GM12892 (cell line): ENCODE results near the gene RFTN1.

ENCODE experiments used
- DNase-seq: peaks from one replicate; pipeline ENCODE4 v3.0.0; 2011; ENCODE audit not compliant: insufficient read length
- FAIRE-seq: peaks from 2 replicates; lab custom pipeline; 2011; peaks lifted over from hg19 to GRCh38; lab: Jason Lieb, UNC
- POLR2A ChIP-seq: IDR thresholded peaks from 2 replicates; pipeline ENCODE4 v1.6.1; 2011; ENCODE audit warnings: low read depth, low read length, control low read depth
- POLR2AphosphoS5 ChIP-seq: IDR thresholded peaks from 2 replicates; pipeline ENCODE4 v1.6.1; 2011; ENCODE audit warnings: low read depth, low read length, control low read depth
- TAF1 ChIP-seq: IDR thresholded peaks from 2 replicates; pipeline ENCODE4 v1.6.1; 2011; ENCODE audit warnings: low read depth, mild to moderate bottlenecking, control low read depth, low read length, borderline replicate concordance

RFTN1 gene

GRCh38 chr3:16334909-16335308 lies 178.6 kb downstream of the RFTN1 start:
- no peak for DNase-seq
- FAIRE-seq, result no peak
- no peak for TF ChIP-seq POLR2AphosphoS5
- no peak; the same call in 1 of the 2 replicates for TF ChIP-seq POLR2A
- TF ChIP-seq TAF1, result no peak

- FAIRE-seq (no peak), DNase-seq (no peak)
- TF ChIP-seq POLR2A (no peak), POLR2AphosphoS5 (no peak), TAF1 (no peak)
Measured at GRCh38 chr3:16332904-16333426, 180.5 kb downstream of the RFTN1 start.

GRCh38 chr3:16331319-16331883 lies 182.1 kb downstream of the RFTN1 start:
- TF ChIP-seq POLR2AphosphoS5 (no peak), POLR2A (no peak), TAF1 (no peak)

GRCh38 chr3:16330351-16330750 lies 183.1 kb downstream of the RFTN1 start:
- TF ChIP-seq TAF1, result no peak
- TF ChIP-seq POLR2A, result no peak
- TF ChIP-seq POLR2AphosphoS5, result no peak
- no peak for DNase-seq
- FAIRE-seq, result no peak

More at GRCh38 chr3:16331319-16331883, 182.1 kb downstream of the RFTN1 start:
- FAIRE-seq (no peak), DNase-seq (no peak)

- FAIRE-seq, result no peak
- TF ChIP-seq POLR2AphosphoS5 (no peak), POLR2A (no peak), TAF1 (no peak)
- no peak for DNase-seq
Measured at GRCh38 chr3:16329826-16330129, 183.7 kb downstream of the RFTN1 start.

GRCh38 chr3:16329036-16329825 lies 184.3 kb downstream of the RFTN1 start:
- no peak for FAIRE-seq
- no peak for DNase-seq
- TF ChIP-seq POLR2AphosphoS5 (peak; percentile 57), POLR2A (no peak), TAF1 (no peak)

GRCh38 chr3:16328124-16328523 lies 185.4 kb downstream of the RFTN1 start:
- TF ChIP-seq POLR2AphosphoS5 (no peak), TAF1 (no peak), POLR2A (no peak)
- no peak for DNase-seq
- FAIRE-seq, result no peak

GRCh38 chr3:16326724-16327349 lies 186.7 kb downstream of the RFTN1 start:
- FAIRE-seq, result no peak
- TF ChIP-seq POLR2AphosphoS5 (peak; percentile 55; the same call in 1 of the 2 replicates), TAF1 (no peak)
- DNase-seq, result no peak

- TF ChIP-seq POLR2AphosphoS5 (no peak; the same call in none of the 2 replicates), POLR2A (no peak), TAF1 (no peak)
- FAIRE-seq (no peak), DNase-seq (no peak)
Measured at GRCh38 chr3:16325850-16326249, 187.6 kb downstream of the RFTN1 start.

- TF ChIP-seq POLR2A (0 out of 2 replicates have a peak, but pooled peaks have one; percentile 36), POLR2AphosphoS5 (no peak), TAF1 (no peak)
- FAIRE-seq, result no peak
- DNase-seq, result no peak
Measured at GRCh38 chr3:16323737-16324136, 189.8 kb downstream of the RFTN1 start.

GRCh38 chr3:16322189-16322588 lies 191.3 kb downstream of the RFTN1 start:
- TF ChIP-seq POLR2AphosphoS5 (peak; percentile 17; the same call in 1 of the 2 replicates), TAF1 (no peak), POLR2A (no peak; the same call in 1 of the 2 replicates)
- no peak for FAIRE-seq
- no peak for DNase-seq
